ENCODE results near the gene VPS26B. TPM values are rescaled to one million over a fixed set of nuclear protein-coding genes. Genes with fewer than 3 reads are reported as not detected.

The VPS26B gene
- total RNA-seq, 1 experiment from 2014 or later, result 33.1 TPM

- no peak overlapping the region for H3K4me3 Mint-ChIP-seq (ENCODE audit: low read depth, unreplicated experiment)
- TF ChIP-seq CTCF (IDR thresholded peaks at IDR 0.05; ENCODE audit: unreplicated experiment), result no peak
- no peak overlapping the region for H3K27ac Mint-ChIP-seq (ENCODE audit: unreplicated experiment)
- CTCF ChIA-PET, result no interaction called here
- no peaks in the 10 kb centered on the region for H3K36me3 Mint-ChIP-seq (ENCODE audit: insufficient read depth, unreplicated experiment)
- no peak for DNase-seq
- no peaks in the 10 kb centered on the region for H3K4me1 Mint-ChIP-seq (ENCODE audit: low read depth, unreplicated experiment)
- no peaks in the 10 kb centered on the region for H3K27me3 Mint-ChIP-seq (ENCODE audit: unreplicated experiment)
- intact Hi-C loops (cut with micrococcal nuclease; ENCODE audit: unreplicated experiment), result no loop called here
- BruUV-seq (replicated peaks), result no TSS peak
- no peaks in the 10 kb centered on the region for H3K9me3 Mint-ChIP-seq (ENCODE audit: low read depth, unreplicated experiment)
These were observed 14.5 kb downstream of the VPS26B start for GRCh38 chr11:134238956-134239355.

GRCh38 chr11:134240592-134240991 is 16.1 kb downstream of the VPS26B start:
- no peak for TF ChIP-seq CTCF (IDR thresholded peaks at IDR 0.05; ENCODE audit: unreplicated experiment)
- no peaks in the 10 kb centered on the region for H3K36me3 Mint-ChIP-seq (ENCODE audit: insufficient read depth, unreplicated experiment)
- no peaks in the 10 kb centered on the region for H3K4me1 Mint-ChIP-seq (ENCODE audit: low read depth, unreplicated experiment)
- CTCF ChIA-PET, result no interaction called here
- no TSS peak for BruUV-seq (replicated peaks)
- intact Hi-C loops (cut with micrococcal nuclease; ENCODE audit: unreplicated experiment), result no loop called here
- DNase-seq, result no peak
- no peak overlapping the region for H3K4me3 Mint-ChIP-seq (ENCODE audit: low read depth, unreplicated experiment)
- H3K27me3 Mint-ChIP-seq (ENCODE audit: unreplicated experiment), result no peaks in the 10 kb centered on the region
- H3K27ac Mint-ChIP-seq (ENCODE audit: unreplicated experiment), result no peak overlapping the region
- no peaks in the 10 kb centered on the region for H3K9me3 Mint-ChIP-seq (ENCODE audit: low read depth, unreplicated experiment)

- H3K27ac Mint-ChIP-seq (ENCODE audit: unreplicated experiment), result no peak overlapping the region
- CTCF ChIA-PET, result no interaction called here
- TF ChIP-seq CTCF (IDR thresholded peaks at IDR 0.05; ENCODE audit: unreplicated experiment), result no peak
- H3K4me3 Mint-ChIP-seq (ENCODE audit: low read depth, unreplicated experiment), result no peak overlapping the region
- no peaks in the 10 kb centered on the region for H3K27me3 Mint-ChIP-seq (ENCODE audit: unreplicated experiment)
- DNase-seq, result no peak
- no peaks in the 10 kb centered on the region for H3K36me3 Mint-ChIP-seq (ENCODE audit: insufficient read depth, unreplicated experiment)
- intact Hi-C loops (cut with micrococcal nuclease; ENCODE audit: unreplicated experiment), result no loop called here
- H3K9me3 Mint-ChIP-seq (ENCODE audit: low read depth, unreplicated experiment), result no peaks in the 10 kb centered on the region
- BruUV-seq (replicated peaks), result no TSS peak
- no peaks in the 10 kb centered on the region for H3K4me1 Mint-ChIP-seq (ENCODE audit: low read depth, unreplicated experiment)
These were observed 17.9 kb downstream of the VPS26B start for GRCh38 chr11:134242376-134242775.

- BruUV-seq (replicated peaks), result no TSS peak
- intact Hi-C loops (cut with micrococcal nuclease; ENCODE audit: unreplicated experiment), result no loop called here
- no peaks in the 10 kb centered on the region for H3K9me3 Mint-ChIP-seq (ENCODE audit: low read depth, unreplicated experiment)
- no peaks in the 10 kb centered on the region for H3K36me3 Mint-ChIP-seq (ENCODE audit: insufficient read depth, unreplicated experiment)
- TF ChIP-seq CTCF (IDR thresholded peaks at IDR 0.05; ENCODE audit: unreplicated experiment), result no peak
- H3K27ac Mint-ChIP-seq (ENCODE audit: unreplicated experiment), result no peak overlapping the region
- H3K4me3 Mint-ChIP-seq (ENCODE audit: low read depth, unreplicated experiment), result no peak overlapping the region
- CTCF ChIA-PET, result interaction anchor here (1.5 kb wide), 1 partner anchor 316 kb away, joined by 3 read pairs; no protein-coding TSS in a partner anchor
- no peak for DNase-seq
- no peaks in the 10 kb centered on the region for H3K27me3 Mint-ChIP-seq (ENCODE audit: unreplicated experiment)
- no peaks in the 10 kb centered on the region for H3K4me1 Mint-ChIP-seq (ENCODE audit: low read depth, unreplicated experiment)
These were observed 19.4 kb downstream of the VPS26B start for GRCh38 chr11:134243913-134244312.

All from Calu3 (cell line).